Measurements from ENCODE around the gene SHROOM3.

The SHROOM3 gene

DNA sequence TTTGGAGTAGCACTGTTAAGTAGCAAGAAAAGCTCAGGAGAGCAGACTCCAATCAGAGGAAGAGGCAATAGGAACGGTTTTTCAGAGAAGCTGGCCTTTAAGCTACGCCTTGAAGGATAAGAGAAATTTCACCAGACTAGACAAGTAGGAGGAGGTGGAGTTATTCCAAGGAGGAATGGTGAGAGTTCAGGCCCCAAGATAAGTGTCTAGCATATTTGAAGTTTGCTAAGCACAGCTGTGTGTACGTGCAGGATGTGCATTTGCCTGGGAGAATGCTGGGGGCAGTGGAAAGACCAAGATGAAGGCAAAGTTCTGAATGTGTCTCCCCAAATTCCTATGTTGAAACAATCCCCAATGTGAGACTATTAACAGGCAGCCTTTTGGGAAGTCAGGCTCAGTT, 371.3 kb downstream of the SHROOM3 start:
- Histone ChIP-seq H3K9me2 (replicated peaks; ENCODE audit: insufficient read depth, low read length) (no peaks in the 10 kb centered on the region), H3K9me3 (ENCODE audit: insufficient read depth, low read length) (no peaks in the 10 kb centered on the region), H3K4me3 (ENCODE audit: insufficient read depth, low read length, poor library complexity, severe bottlenecking) (no peak overlapping the region), H3K27ac (ENCODE audit: low read depth, low read length) (no peak overlapping the region), H3K9ac (ENCODE audit: low read length) (no peak overlapping the region), H3K79me2 (ENCODE audit: insufficient read depth, low read length) (no peaks in the 10 kb centered on the region), H2AFZ (ENCODE audit: low read depth, low read length, severe bottlenecking) (no peak overlapping the region), H3K4me2 (ENCODE audit: low read depth, low read length, poor library complexity, severe bottlenecking) (no peak overlapping the region), H3K27me3 (ENCODE audit: low read length) (no peaks in the 10 kb centered on the region), H4K20me1 (ENCODE audit: low read depth, low read length) (no peaks in the 10 kb centered on the region), H3F3A (ENCODE audit: insufficient read depth) (no peaks in the 10 kb centered on the region), H3K36me3 (ENCODE audit: low read length) (no peaks in the 10 kb centered on the region)
- TF ChIP-seq, protein P1, sequence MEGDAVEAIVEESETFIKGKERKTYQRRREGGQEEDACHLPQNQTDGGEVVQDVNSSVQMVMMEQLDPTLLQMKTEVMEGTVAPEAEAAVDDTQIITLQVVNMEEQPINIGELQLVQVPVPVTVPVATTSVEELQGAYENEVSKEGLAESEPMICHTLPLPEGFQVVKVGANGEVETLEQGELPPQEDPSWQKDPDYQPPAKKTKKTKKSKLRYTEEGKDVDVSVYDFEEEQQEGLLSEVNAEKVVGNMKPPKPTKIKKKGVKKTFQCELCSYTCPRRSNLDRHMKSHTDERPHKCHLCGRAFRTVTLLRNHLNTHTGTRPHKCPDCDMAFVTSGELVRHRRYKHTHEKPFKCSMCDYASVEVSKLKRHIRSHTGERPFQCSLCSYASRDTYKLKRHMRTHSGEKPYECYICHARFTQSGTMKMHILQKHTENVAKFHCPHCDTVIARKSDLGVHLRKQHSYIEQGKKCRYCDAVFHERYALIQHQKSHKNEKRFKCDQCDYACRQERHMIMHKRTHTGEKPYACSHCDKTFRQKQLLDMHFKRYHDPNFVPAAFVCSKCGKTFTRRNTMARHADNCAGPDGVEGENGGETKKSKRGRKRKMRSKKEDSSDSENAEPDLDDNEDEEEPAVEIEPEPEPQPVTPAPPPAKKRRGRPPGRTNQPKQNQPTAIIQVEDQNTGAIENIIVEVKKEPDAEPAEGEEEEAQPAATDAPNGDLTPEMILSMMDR (IDR thresholded peaks at IDR 0.05; ENCODE audit: insufficient read depth, low read length, poor library complexity, severe bottlenecking), result no peak
- TF ChIP-seq EZH2phosphoT487 (conservative IDR thresholded peaks at IDR 0.05; ENCODE audit: low read length), result no peak

DNA sequence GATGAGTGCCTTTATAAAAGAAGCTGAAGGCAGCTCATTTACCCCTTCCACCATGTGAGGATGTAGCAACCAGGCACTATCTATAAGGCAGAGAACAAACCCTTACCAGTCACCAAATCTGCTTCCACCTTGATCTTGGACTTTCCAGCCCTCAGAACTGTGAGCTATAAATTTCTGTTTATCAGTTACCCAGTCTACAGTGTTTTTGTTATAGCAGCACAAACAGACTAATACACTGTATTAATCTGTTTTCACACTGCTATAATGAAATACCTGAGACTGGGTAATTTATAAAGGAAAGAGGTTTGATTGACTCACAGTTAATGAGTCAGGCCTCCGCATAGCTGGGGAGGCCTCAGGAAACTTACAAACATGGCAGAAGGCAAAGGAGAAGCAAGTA, 371.7 kb downstream of the SHROOM3 start:
- Histone ChIP-seq H3K4me2 (ENCODE audit: low read depth, low read length, poor library complexity, severe bottlenecking) (no peak overlapping the region), H3F3A (ENCODE audit: insufficient read depth) (no peaks in the 10 kb centered on the region), H3K9me2 (replicated peaks; ENCODE audit: insufficient read depth, low read length) (no peaks in the 10 kb centered on the region), H3K27ac (ENCODE audit: low read depth, low read length) (no peak overlapping the region), H3K4me3 (ENCODE audit: insufficient read depth, low read length, poor library complexity, severe bottlenecking) (no peak overlapping the region), H3K9ac (ENCODE audit: low read length) (no peak overlapping the region), H3K36me3 (ENCODE audit: low read length) (no peaks in the 10 kb centered on the region), H3K9me3 (ENCODE audit: insufficient read depth, low read length) (no peaks in the 10 kb centered on the region), H3K79me2 (ENCODE audit: insufficient read depth, low read length) (no peaks in the 10 kb centered on the region), H3K27me3 (ENCODE audit: low read length) (no peaks in the 10 kb centered on the region), H4K20me1 (ENCODE audit: low read depth, low read length) (no peaks in the 10 kb centered on the region), H2AFZ (ENCODE audit: low read depth, low read length, severe bottlenecking) (no peak overlapping the region)
- TF ChIP-seq, protein P1 (IDR thresholded peaks at IDR 0.05; ENCODE audit: insufficient read depth, low read length, poor library complexity, severe bottlenecking), result no peak
- no peak for TF ChIP-seq EZH2phosphoT487 (conservative IDR thresholded peaks at IDR 0.05; ENCODE audit: low read length)

DNA sequence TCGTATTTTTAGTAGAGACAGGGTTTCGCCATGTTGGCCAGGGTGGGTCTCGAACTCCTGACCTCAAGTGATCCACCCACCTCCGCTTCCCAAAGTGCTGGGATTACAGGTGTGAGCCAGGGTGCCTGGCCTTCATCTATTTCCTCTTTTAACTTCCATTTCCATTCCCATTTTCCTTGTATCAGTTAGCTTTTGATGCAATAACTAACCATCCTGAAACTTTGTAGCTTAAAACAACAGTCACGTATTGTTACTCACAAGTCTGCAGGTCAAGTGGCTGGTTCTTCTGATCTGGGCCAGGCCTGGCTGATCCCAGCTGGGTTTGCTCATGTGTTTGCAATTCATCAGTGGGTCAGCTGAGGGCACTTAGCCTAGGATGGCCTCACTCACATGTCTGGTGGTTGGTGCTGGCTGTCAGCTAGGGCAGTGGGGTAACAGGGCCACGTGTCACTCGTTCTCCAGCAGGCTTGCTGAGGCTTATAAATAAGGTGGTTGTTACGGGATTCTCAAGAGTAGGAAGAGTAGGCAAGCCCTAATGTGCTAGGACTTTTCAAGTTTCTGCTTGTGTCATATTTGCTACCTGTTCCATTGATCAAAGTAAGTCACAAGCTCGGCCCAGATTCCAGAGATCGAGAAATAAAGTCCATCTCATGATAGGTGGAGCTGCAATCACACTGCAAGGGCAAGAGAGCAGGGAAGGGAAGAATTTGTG, 374.7 kb downstream of the SHROOM3 start:
- Histone ChIP-seq H3K9me3 (ENCODE audit: insufficient read depth, low read length) (no peaks in the 10 kb centered on the region), H3K4me3 (ENCODE audit: insufficient read depth, low read length, poor library complexity, severe bottlenecking) (no peak overlapping the region), H2AFZ (ENCODE audit: low read depth, low read length, severe bottlenecking) (no peak overlapping the region), H3F3A (ENCODE audit: insufficient read depth) (no peaks in the 10 kb centered on the region), H3K79me2 (ENCODE audit: insufficient read depth, low read length) (no peaks in the 10 kb centered on the region), H3K36me3 (ENCODE audit: low read length) (no peaks in the 10 kb centered on the region), H3K9ac (ENCODE audit: low read length) (no peak overlapping the region), H3K27me3 (ENCODE audit: low read length) (no peaks in the 10 kb centered on the region), H4K20me1 (ENCODE audit: low read depth, low read length) (no peaks in the 10 kb centered on the region), H3K27ac (ENCODE audit: low read depth, low read length) (no peak overlapping the region), H3K4me2 (ENCODE audit: low read depth, low read length, poor library complexity, severe bottlenecking) (no peak overlapping the region), H3K9me2 (replicated peaks; ENCODE audit: insufficient read depth, low read length) (no peaks in the 10 kb centered on the region)
- TF ChIP-seq, protein P1 (IDR thresholded peaks at IDR 0.05; ENCODE audit: insufficient read depth, low read length, poor library complexity, severe bottlenecking), result no peak
- TF ChIP-seq EZH2phosphoT487 (conservative IDR thresholded peaks at IDR 0.05; ENCODE audit: low read length), result no peak
